Prostate gland (tissue), 2 donors: ENCODE data around the gene MADD.

ENCODE experiments used
- CTCF ChIP-seq, 4 experiments: fragments of 200-600 bp in 2 of 4; fragments of 450-650 bp in 2 of 4; sonication (generic) in 2 of 4; IDR thresholded peaks; 1 replicate in 3 of 4; 2 replicates in 1 of 4; pipeline ENCODE4 v1.5.1; 2016 to 2019; ENCODE audit warnings: antibody characterized with exemption in 4 of 4, mild to moderate bottlenecking in 2 of 4, moderate library complexity in 2 of 4
- POLR2A ChIP-seq: fragments of 450-650 bp; IDR thresholded peaks from one replicate; pipeline ENCODE4 v1.6.1; 2016; ENCODE audit warnings: antibody characterized with exemption, mild to moderate bottlenecking
- POLR2AphosphoS5 ChIP-seq: sonication (generic); formaldehyde crosslinking; IDR thresholded peaks from one replicate; pipeline ENCODE4 v1.6.1; 2017; ENCODE audit warnings: antibody characterized with exemption

DNA sequence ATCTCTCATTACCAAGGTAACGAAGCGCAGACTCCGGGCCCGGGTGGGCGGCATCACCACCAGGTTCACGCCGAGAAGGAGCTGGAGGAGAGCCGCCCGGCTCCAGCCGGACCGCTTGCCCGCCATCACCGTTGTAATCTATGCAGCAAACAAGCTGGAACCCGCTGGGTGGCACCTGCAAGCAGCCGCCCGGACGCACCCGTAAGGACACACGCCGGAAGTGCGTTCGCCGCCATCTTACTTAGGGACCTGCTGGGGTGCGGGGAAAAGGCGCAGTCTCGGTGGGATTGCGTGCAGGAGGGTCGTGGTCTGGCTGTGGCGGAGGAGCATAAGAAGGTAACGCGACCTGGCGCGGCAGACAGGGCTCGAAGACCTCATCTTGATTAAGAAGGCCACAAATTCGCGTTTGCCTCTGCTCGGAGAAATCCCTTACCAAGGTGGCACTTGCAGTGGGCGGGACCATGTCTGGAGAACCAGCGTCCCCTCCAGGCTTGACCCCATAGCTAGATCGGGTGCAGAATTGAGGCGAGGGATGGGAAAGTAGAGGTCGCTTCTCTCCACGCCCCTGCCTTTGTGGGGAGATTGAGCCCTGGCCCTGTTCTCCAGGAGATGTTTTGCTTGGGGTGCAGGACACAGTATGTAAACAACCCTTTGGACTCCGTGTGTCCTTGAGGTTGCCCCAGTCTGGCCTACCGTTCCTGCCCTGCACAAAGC, 21.1 kb upstream of the MADD start, which contains the start of gene ACP2:
- TF ChIP-seq POLR2AphosphoS5 (peak; percentile 91), CTCF (IDR thresholded peaks at IDR 0.05) (peak in 2 of 4 experiments; percentile 34 to 41), POLR2A (peak; percentile 53)
